Type B pancreatic cell (in vitro differentiated cells): ENCODE data around the gene CXXC1. TPM values are rescaled to one million over a fixed set of nuclear protein-coding genes. Genes with fewer than 3 reads are reported as not detected.
A peak's percentile ranks its signal among the peaks of the same experiment; 100 is the strongest.

ENCODE experiments used
- DNase-seq: peaks from one replicate; pipeline ENCODE4 v3.0.0; 2021; ENCODE audit warnings: mixed read lengths; ENCODE audit not compliant: unreplicated experiment; ENCODE audit errors: extremely low spot score
- H3K27ac Mint-ChIP-seq: 2 replicates; pipeline ENCODE4 v1.8.0; 2021; ENCODE audit warnings: mild to moderate bottlenecking, mixed read lengths
- H3K27me3 Mint-ChIP-seq: 2 replicates; pipeline ENCODE4 v1.8.0; 2021; ENCODE audit warnings: mixed read lengths
- H3K36me3 Mint-ChIP-seq: 2 replicates; pipeline ENCODE4 v1.8.0; 2021; ENCODE audit warnings: mixed read lengths
- H3K4me1 Mint-ChIP-seq: one replicate; pipeline ENCODE4 v1.8.0; 2021; ENCODE audit warnings: mixed read lengths; ENCODE audit not compliant: unreplicated experiment
- H3K4me3 Mint-ChIP-seq: 2 replicates; pipeline ENCODE4 v1.8.0; 2021; ENCODE audit warnings: mild to moderate bottlenecking, mixed read lengths
- H3K9me3 Mint-ChIP-seq: 2 replicates; pipeline ENCODE4 v1.8.0; 2021; ENCODE audit warnings: mixed read lengths
- CTCF ChIP-seq: fragments of 200-600 bp; sonication (generic); conservative IDR thresholded peaks from 2 replicates; pipeline ENCODE4 v1.5.0; 2021; ENCODE audit warnings: antibody characterized with exemption, mild to moderate bottlenecking
- long read RNA-seq: library from polyadenylated mRNA; unstranded; transcript quantifications from one replicate; pipeline ENCODE4 v2.0.0, GENCODE V29; 2020
- total RNA-seq: library from RNA; stranded (reverse); gene quantifications from 2 replicates; pipeline ENCODE4 v1.2.1, GENCODE V29; 2021; ENCODE audit warnings: low replicate concordance

The CXXC1 gene
- total RNA-seq: 88.7 and 95.1 TPM in 2 replicates
- long read RNA-seq, transcript CXXC1-201 (15 exons, 2,936 nt): major isoform, 33 of 51 reads
- long read RNA-seq, partial matches to known transcripts: 4 of 51 reads
- long read RNA-seq, other reads (novel, unspliced or antisense): 13 of 51 reads

- Mint-ChIP-seq H3K27me3 (no peaks in the 10 kb centered on the region), H3K9me3 (no peaks in the 10 kb centered on the region), H3K27ac (peak within 1 kb of the TSS; percentile 87), H3K4me3 (peak within 1 kb of the TSS; percentile 97), H3K36me3 (peaks cover 18% of the 10 kb centered on the region), H3K4me1 (peaks cover 16% of the 10 kb centered on the region)
- TF ChIP-seq CTCF: peak; percentile 80
- DNase-seq: peak; percentile 98
These were observed at the start of gene CXXC1 for GRCh38 chr18:50287441-50288347. CXXC1 (minus strand) TSS chr18:50287692; CDS start chr18:50287589, 103 bp downstream.

GRCh38 chr18:50334546-50335152 lies 47.2 kb upstream of the CXXC1 start:
- no peak overlapping the region for H3K4me3 Mint-ChIP-seq
- DNase-seq: no peak
- no peaks in the 10 kb centered on the region for H3K4me1 Mint-ChIP-seq
- no peaks in the 10 kb centered on the region for H3K9me3 Mint-ChIP-seq
- no peak overlapping the region for H3K27ac Mint-ChIP-seq
- H3K27me3 Mint-ChIP-seq: no peaks in the 10 kb centered on the region
- TF ChIP-seq CTCF: no peak
- no peaks in the 10 kb centered on the region for H3K36me3 Mint-ChIP-seq

GRCh38 chr18:50331691-50332090 lies 44.2 kb upstream of the CXXC1 start:
- no peaks in the 10 kb centered on the region for H3K36me3 Mint-ChIP-seq
- no peak overlapping the region for H3K27ac Mint-ChIP-seq
- peaks cover 13% of the 10 kb centered on the region for H3K27me3 Mint-ChIP-seq
- H3K4me3 Mint-ChIP-seq: no peak overlapping the region
- no peaks in the 10 kb centered on the region for H3K9me3 Mint-ChIP-seq
- TF ChIP-seq CTCF: no peak
- no peak for DNase-seq
- H3K4me1 Mint-ChIP-seq: no peaks in the 10 kb centered on the region

GRCh38 chr18:50330176-50330575 lies 42.7 kb upstream of the CXXC1 start:
- Mint-ChIP-seq H3K4me3 (no peak overlapping the region), H3K9me3 (no peaks in the 10 kb centered on the region), H3K27me3 (peaks cover 13% of the 10 kb centered on the region), H3K27ac (no peak overlapping the region), H3K4me1 (no peaks in the 10 kb centered on the region), H3K36me3 (no peaks in the 10 kb centered on the region)
- DNase-seq: no peak
- TF ChIP-seq CTCF: no peak

GRCh38 chr18:50327983-50328382 lies 40.5 kb upstream of the CXXC1 start:
- peaks cover 13% of the 10 kb centered on the region for H3K27me3 Mint-ChIP-seq
- no peak for DNase-seq
- no peak overlapping the region for H3K4me3 Mint-ChIP-seq
- H3K4me1 Mint-ChIP-seq: no peaks in the 10 kb centered on the region
- TF ChIP-seq CTCF: no peak
- no peaks in the 10 kb centered on the region for H3K9me3 Mint-ChIP-seq
- H3K36me3 Mint-ChIP-seq: no peaks in the 10 kb centered on the region
- no peak overlapping the region for H3K27ac Mint-ChIP-seq
